ENCODE data around the gene SLC22A12. TPM values are rescaled to one million over a fixed set of nuclear protein-coding genes. Genes with fewer than 3 reads are reported as not detected.
"Not testable (repeated sequence)": the region's sequence is repeated elsewhere in the genome, so short reads cannot be mapped to it uniquely, and the experiment has no call there.

SLC22A12 gene
- total RNA-seq, 1 donor from 2014 or later: not detected

DNA sequence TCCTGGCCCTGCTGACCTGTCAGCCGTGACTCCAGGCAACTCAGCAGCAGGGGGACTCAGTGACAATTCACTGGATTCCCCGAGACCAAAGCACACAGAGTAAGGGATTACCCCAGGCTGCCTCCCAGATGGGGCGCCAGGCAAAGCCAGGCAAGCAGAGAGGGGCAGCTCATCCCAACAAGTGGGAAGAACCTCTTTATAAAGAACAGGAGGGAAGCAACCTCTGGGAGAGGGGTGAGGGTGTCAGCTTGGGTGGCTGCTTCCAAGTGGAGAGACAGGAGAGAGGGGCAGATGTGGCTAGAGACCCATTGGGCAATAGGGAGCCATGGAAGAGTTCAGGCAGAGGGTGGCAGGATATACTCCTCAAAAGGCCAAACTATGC, 1.2 kb downstream of the SLC22A12 start:
- TF ChIP-seq, protein P1, sequence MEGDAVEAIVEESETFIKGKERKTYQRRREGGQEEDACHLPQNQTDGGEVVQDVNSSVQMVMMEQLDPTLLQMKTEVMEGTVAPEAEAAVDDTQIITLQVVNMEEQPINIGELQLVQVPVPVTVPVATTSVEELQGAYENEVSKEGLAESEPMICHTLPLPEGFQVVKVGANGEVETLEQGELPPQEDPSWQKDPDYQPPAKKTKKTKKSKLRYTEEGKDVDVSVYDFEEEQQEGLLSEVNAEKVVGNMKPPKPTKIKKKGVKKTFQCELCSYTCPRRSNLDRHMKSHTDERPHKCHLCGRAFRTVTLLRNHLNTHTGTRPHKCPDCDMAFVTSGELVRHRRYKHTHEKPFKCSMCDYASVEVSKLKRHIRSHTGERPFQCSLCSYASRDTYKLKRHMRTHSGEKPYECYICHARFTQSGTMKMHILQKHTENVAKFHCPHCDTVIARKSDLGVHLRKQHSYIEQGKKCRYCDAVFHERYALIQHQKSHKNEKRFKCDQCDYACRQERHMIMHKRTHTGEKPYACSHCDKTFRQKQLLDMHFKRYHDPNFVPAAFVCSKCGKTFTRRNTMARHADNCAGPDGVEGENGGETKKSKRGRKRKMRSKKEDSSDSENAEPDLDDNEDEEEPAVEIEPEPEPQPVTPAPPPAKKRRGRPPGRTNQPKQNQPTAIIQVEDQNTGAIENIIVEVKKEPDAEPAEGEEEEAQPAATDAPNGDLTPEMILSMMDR (conservative IDR thresholded peaks at IDR 0.05): no peak
- Mint-ChIP-seq H3K27ac (ENCODE audit: unreplicated experiment) (no peak overlapping the region), H3K4me3 (no peak overlapping the region), H3K27me3 (ENCODE audit: low read depth) (no peaks in the 10 kb centered on the region), H3K9me3 (peaks cover 8% of the 10 kb centered on the region), H3K4me1 (no peaks in the 10 kb centered on the region), H3K36me3 (ENCODE audit: low read depth) (peaks cover under 1% of the 10 kb centered on the region)
- no peak for DNase-seq (ENCODE audit: low read depth, low spot score)

DNA sequence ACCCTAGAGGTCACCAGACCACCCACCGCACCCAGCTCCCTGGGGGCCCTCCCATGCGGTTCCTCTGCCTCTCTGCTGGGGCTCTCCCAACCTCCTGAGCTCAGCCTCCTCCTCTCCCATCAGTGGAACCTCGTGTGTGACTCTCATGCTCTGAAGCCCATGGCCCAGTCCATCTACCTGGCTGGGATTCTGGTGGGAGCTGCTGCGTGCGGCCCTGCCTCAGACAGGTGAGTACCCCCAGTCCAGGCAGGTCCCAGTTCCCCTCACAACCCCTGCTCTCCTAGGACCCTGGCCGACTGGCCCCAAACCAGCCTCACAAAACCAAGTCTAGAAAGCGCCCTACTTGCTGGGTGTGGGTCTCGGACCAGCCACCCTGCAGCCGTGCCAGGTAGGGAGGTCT, 1.6 kb downstream of the SLC22A12 start:
- Mint-ChIP-seq H3K27ac (ENCODE audit: unreplicated experiment) (no peak overlapping the region), H3K4me1 (no peaks in the 10 kb centered on the region), H3K27me3 (ENCODE audit: low read depth) (no peaks in the 10 kb centered on the region), H3K4me3 (no peak overlapping the region), H3K9me3 (peaks cover 10% of the 10 kb centered on the region), H3K36me3 (ENCODE audit: low read depth) (peaks cover 2% of the 10 kb centered on the region)
- no peak for DNase-seq (ENCODE audit: low read depth, low spot score)
- TF ChIP-seq, protein P1 (conservative IDR thresholded peaks at IDR 0.05): no peak

DNA sequence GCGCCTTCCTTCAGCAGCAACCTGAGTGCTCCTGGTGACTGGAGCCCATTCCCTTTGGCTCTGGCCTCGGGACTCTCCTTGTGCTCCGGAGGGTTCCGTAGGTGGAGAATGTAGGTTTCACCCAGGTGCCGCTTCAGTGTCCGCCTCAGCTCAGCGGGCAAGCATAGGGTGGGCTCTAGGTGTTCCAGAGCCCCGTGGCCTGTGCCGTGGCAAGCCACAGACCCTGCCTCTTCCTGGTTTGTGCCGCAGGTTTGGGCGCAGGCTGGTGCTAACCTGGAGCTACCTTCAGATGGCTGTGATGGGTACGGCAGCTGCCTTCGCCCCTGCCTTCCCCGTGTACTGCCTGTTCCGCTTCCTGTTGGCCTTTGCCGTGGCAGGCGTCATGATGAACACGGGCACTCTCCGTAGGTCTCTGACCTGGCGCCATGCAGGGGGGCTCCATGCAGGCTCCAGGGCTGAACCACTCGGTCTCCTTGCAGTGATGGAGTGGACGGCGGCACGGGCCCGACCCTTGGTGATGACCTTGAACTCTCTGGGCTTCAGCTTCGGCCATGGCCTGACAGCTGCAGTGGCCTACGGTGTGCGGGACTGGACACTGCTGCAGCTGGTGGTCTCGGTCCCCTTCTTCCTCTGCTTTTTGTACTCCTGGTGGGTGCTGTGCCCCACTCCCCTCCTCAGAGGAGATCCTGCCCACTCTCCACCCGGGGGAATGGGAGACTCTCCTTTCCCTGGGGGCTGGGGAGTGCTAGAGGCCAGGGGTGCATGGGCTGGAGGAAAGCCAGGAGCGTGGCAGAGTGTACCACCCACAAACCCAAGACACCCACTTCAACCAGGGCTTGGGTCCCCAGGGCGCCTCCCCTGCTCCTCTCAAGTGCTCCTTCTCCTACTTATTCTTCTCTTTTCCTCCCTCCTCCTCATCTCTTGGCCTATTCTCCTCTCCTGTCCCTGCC, 2.4 kb downstream of the SLC22A12 start:
- Mint-ChIP-seq H3K36me3 (ENCODE audit: low read depth) (peaks cover 2% of the 10 kb centered on the region), H3K4me3 (no peak overlapping the region), H3K27me3 (ENCODE audit: low read depth) (no peaks in the 10 kb centered on the region)

DNA sequence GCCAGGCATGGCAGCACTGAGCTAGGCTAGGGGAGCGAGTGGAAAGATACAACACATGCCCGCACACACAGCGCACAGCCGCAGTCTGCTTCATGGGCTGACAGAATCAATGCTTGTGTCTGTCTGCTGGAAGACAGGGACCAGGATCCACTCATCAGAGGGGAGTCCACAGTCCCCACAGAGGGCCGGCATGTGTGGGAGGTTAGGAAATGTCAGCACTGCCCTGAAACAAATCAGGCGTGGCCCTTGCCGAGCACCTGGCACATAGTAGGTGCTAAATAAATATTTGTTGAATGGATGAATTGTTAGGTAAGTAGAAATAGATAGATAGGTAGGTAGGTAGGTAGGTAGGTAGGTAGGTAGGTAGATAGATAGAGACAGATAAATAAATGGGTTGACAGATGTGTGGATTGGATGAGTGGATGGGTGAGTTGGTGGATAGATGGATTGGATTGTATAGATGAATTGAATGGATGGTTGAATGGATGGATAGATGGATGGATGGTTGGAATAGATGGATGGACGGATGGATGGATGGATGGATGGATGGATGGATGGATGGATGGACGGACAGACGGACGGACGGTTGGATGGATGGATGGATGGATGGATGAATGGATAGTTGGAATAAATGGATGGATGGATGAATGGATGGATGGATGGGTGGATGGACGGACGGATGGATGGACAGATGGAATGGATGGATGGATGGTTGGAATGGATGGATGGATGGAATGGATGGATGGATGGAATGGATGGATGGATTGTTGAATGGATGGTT, 3.3 kb downstream of the SLC22A12 start:
- Mint-ChIP-seq H3K27ac (ENCODE audit: unreplicated experiment) (no peak overlapping the region), H3K9me3 (peaks cover 4% of the 10 kb centered on the region), H3K4me3 (no peak overlapping the region), H3K36me3 (ENCODE audit: low read depth) (peaks cover 2% of the 10 kb centered on the region), H3K4me1 (no peaks in the 10 kb centered on the region), H3K27me3 (ENCODE audit: low read depth) (no peaks in the 10 kb centered on the region)
- no peak for DNase-seq (ENCODE audit: low read depth, low spot score)
- TF ChIP-seq, protein P1 (conservative IDR thresholded peaks at IDR 0.05): no peak

More for the DNA sequence above, 2.4 kb downstream of the SLC22A12 start:
- no peak for DNase-seq (ENCODE audit: low read depth, low spot score)
- H3K27ac Mint-ChIP-seq (ENCODE audit: unreplicated experiment): no peak overlapping the region
- TF ChIP-seq, protein P1 (conservative IDR thresholded peaks at IDR 0.05): no peak
- H3K9me3 Mint-ChIP-seq: peaks cover 4% of the 10 kb centered on the region
- H3K4me1 Mint-ChIP-seq: no peaks in the 10 kb centered on the region

DNA sequence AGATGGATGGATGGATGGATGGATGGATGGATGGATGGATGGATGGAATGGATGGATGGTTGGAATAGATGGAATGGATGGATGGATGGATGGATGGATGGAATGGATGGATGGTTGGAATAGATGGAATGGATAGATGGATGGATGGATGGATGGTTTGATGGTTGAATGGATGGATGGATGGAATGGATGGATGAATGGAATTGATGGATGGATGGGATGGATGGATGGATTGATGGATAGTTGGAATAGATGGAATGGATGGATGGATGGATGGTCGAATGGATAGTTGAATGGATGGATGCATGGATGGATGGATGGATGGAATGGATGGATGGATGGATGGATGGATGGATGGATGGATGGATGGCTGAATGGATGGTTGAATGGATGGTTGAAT, 4.9 kb downstream of the SLC22A12 start:
- not testable (repeated sequence) for H3K4me1 Mint-ChIP-seq; H3K4me3 Mint-ChIP-seq; H3K9me3 Mint-ChIP-seq; H3K36me3 Mint-ChIP-seq (ENCODE audit: low read depth); H3K27me3 Mint-ChIP-seq (ENCODE audit: low read depth); DNase-seq (ENCODE audit: low read depth, low spot score); H3K27ac Mint-ChIP-seq (ENCODE audit: unreplicated experiment)
